ENCODE measurements around the gene HBEGF. TPM values are rescaled to one million over a fixed set of nuclear protein-coding genes. Genes with fewer than 3 reads are reported as not detected.

The HBEGF gene
- total and polyA plus RNA-seq, 7 donors = 4.7 to 17.6 (median 10.9) TPM

DNA sequence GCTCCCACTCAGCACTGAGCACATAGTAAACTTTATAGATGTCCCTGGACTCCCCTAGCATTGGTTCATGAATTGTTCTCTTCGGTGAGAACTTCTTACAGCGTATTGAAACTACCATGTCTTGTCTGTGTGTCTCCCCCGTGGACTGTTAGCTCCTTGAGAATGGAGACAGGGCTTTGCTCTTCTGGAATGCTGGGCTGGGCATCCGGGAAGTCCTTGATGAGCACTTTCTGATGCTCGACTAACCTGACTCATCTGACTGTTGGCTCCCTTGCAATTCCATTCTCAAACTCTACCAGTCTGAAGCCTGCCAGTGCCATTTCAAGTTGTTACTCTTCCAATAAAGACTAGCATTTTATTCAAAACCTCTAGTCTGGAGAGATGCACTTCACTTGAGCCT, 28.5 kb downstream of the HBEGF start:
- no peaks in the 10 kb centered on the region for H3K36me3 ChIP-seq
- peaks cover 0 to 30% (median 9%) of the 10 kb centered on the region in 4 donors for H3K4me1 ChIP-seq
- DNase-seq = no peak
- no peak for TF ChIP-seq POLR2AphosphoS5 (IDR thresholded peaks at IDR 0.05)
- no peak for TF ChIP-seq POLR2A (IDR thresholded peaks at IDR 0.05)
- TF ChIP-seq, protein P1, sequence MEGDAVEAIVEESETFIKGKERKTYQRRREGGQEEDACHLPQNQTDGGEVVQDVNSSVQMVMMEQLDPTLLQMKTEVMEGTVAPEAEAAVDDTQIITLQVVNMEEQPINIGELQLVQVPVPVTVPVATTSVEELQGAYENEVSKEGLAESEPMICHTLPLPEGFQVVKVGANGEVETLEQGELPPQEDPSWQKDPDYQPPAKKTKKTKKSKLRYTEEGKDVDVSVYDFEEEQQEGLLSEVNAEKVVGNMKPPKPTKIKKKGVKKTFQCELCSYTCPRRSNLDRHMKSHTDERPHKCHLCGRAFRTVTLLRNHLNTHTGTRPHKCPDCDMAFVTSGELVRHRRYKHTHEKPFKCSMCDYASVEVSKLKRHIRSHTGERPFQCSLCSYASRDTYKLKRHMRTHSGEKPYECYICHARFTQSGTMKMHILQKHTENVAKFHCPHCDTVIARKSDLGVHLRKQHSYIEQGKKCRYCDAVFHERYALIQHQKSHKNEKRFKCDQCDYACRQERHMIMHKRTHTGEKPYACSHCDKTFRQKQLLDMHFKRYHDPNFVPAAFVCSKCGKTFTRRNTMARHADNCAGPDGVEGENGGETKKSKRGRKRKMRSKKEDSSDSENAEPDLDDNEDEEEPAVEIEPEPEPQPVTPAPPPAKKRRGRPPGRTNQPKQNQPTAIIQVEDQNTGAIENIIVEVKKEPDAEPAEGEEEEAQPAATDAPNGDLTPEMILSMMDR (IDR thresholded peaks at IDR 0.05) = no peak
- TF ChIP-seq EP300 (IDR thresholded peaks at IDR 0.05) = no peak
- H3K9me3 ChIP-seq = no peaks in the 10 kb centered on the region
- intact Hi-C loops (cut with DNase I) = no loop called here
- no peak overlapping the region for H3K27ac ChIP-seq
- no peaks in the 10 kb centered on the region for H3K27me3 ChIP-seq
- 83 to 87% methylated on average over 5 of the region's 5 CpGs for WGBS, 2 donors
- no peak overlapping the region for H3K4me3 ChIP-seq

DNA sequence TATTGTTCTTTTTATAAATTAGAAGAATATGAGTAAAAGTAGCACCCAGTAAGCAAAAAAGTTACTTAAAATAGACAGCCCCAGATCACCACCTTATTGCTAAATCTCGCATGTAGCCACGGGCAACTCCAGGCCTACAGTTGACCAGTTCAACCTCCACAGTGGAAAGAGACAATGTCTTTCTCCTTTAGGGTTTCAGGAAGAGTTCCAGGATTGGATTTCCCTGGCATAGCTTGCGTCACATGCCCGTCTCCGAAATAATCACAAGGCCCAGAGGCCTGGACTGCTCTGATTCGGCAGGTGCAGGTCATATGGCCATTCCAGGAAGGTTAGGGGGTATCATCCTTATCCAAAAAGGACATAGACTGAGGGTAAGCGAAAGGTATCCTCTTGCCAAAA, 33.6 kb downstream of the HBEGF start:
- Histone ChIP-seq H3K4me3 (no peak overlapping the region), H3K9me3 (no peaks in the 10 kb centered on the region), H3K4me1 (peaks cover 0 to 37% (median 21%) of the 10 kb centered on the region in 4 donors), H3K36me3 (no peaks in the 10 kb centered on the region), H3K27me3 (no peaks in the 10 kb centered on the region), H3K27ac (peak overlapping the region; percentile 38 to 77 (median 68))
- no peak for TF ChIP-seq POLR2AphosphoS5 (IDR thresholded peaks at IDR 0.05)
- no peak for TF ChIP-seq EP300 (IDR thresholded peaks at IDR 0.05)
- TF ChIP-seq, protein P1 (IDR thresholded peaks at IDR 0.05) = no peak
- no peak for TF ChIP-seq POLR2A (IDR thresholded peaks at IDR 0.05)
- intact Hi-C loops (cut with DNase I) = no loop called here
- WGBS, 2 donors = 90 to 92% methylated on average over 7 of the region's 7 CpGs
- DNase-seq = no peak

DNA sequence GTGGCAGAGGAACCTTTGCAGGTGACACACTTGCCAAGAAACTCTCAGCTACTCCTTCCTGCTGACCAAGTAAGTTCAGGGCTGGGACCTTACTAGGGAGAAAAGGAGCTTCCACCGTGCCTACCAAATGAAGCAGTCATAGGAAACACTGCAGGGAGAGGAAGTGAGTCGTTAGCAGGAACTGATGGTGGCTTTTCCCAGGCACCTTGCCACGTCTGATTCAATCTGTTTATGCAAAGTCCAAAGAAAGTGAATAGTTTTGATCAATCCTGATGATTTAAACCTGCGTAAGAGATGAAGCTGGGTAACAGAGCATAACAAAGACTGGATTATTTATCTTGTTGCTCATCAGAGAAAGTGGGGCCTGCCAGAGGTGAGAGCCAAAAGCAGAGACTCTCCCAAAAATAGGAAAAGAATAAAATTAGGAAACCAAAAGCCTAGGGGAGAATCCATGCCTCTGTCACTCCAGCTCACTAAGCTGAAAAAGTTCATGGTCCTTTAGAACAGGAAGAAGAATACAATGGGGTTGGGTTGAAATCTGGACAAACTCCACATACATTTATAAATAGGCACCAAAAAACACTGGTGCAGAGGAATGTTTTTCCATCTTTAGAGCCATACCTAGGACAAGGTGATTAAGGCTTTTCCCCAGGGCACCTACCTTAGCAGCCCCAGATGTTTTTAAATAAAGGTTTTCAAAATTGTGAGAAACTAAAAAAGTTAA, 34.2 kb downstream of the HBEGF start:
- Histone ChIP-seq H3K36me3 (no peaks in the 10 kb centered on the region), H3K9me3 (no peaks in the 10 kb centered on the region), H3K4me1 (peaks cover 0 to 37% (median 21%) of the 10 kb centered on the region in 4 donors), H3K27ac (peak overlapping the region; percentile 38 to 77 (median 68)), H3K4me3 (no peak overlapping the region), H3K27me3 (no peaks in the 10 kb centered on the region)
- peak; percentile 74 for DNase-seq
- TF ChIP-seq, protein P1 (IDR thresholded peaks at IDR 0.05) = no peak
- TF ChIP-seq POLR2AphosphoS5 (IDR thresholded peaks at IDR 0.05) = peak in 2 of 4 donors; percentile 21 to 29
- no peak for TF ChIP-seq POLR2A (IDR thresholded peaks at IDR 0.05)
- intact Hi-C loops (cut with DNase I) = no loop called here
- WGBS, 2 donors = 26 to 48% methylated on average over 4 of the region's 4 CpGs

DNA sequence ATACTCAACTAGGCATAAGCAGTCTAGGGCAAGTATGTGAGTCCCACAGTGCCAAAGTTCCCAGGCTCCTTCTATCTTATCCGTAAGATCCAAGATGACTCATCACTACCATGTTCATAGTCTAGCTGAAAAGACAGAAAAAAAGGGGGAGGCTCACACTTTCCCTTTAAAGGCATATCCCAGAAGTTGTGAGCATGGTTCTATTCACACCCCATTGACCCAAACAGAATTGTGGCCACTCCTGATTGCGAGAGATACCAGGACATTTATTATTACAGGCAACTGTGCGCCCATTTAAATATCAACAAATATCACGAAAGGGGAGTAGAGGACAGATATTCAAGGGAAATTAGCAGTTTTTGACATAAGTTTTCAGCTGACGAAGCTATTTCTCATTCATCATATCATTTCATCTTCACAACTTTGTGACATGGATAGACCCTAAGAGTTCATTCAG, 35.4 kb downstream of the HBEGF start:
- H3K27me3 ChIP-seq = no peaks in the 10 kb centered on the region
- H3K27ac ChIP-seq = peak overlapping the region; percentile 38 to 77 (median 68)
- no peaks in the 10 kb centered on the region for H3K9me3 ChIP-seq
- no peak for DNase-seq
- WGBS, 2 donors = 77 to 86% methylated on average over 5 of the region's 5 CpGs
- H3K36me3 ChIP-seq = no peaks in the 10 kb centered on the region
- H3K4me1 ChIP-seq = peaks cover 0 to 29% (median 18%) of the 10 kb centered on the region in 4 donors
- no peak overlapping the region for H3K4me3 ChIP-seq
- TF ChIP-seq POLR2AphosphoS5 (IDR thresholded peaks at IDR 0.05) = no peak
- TF ChIP-seq, protein P1 (IDR thresholded peaks at IDR 0.05) = no peak
- TF ChIP-seq EP300 (IDR thresholded peaks at IDR 0.05) = peak in 1 of 4 donors; percentile 18
- TF ChIP-seq POLR2A (IDR thresholded peaks at IDR 0.05) = no peak
- intact Hi-C loops (cut with DNase I) = no loop called here
